HG02852 (cell line): ENCODE measurements around the gene RND1.

ENCODE experiments used
- ATAC-seq: cut with Tn5 transposase; IDR thresholded peaks from one replicate; pipeline ENCODE4 v1.9.1; 2021; ENCODE audit warnings: mild to moderate bottlenecking, moderate library complexity; ENCODE audit not compliant: unreplicated experiment

The RND1 gene

DNA sequence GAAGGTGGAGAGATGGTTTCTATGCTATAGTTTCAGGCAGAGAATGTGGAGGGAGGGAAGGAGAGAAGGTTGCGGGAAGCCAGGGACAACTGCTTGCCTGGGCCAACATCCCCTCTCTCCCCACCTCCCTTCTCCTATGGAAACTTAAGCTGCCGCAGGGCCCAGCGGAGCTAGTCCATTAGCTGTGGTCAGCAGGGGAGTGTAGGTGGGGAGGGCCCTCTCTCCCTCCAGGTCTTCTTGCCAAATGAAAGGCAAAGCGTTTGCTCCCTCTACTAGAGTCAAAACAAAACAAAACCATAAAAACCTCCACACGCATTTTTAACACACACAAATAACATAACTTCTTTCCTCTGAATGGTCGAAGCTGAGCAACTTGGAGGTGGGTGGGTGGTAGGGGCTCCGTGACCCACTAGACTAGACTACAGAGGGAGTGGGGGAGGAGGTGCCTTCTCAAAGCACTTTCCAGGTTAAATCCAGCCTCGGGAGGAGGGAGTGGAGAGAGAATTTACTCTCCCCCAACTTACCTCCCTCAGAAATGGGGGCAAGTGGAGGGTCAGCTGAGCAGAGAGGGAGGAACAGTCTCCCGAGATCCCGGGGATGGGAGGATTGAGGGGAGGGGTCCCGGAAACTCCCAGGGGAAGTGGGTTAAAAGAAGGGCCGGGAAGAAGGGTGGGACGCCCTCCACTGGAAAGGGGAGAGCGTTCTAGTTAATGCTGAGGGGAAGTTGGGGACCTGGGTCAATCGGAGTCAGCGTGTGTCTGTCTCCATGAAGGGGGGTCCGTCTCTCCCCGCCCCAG lies 52.0 kb downstream of the RND1 start:
- no peak for ATAC-seq

DNA sequence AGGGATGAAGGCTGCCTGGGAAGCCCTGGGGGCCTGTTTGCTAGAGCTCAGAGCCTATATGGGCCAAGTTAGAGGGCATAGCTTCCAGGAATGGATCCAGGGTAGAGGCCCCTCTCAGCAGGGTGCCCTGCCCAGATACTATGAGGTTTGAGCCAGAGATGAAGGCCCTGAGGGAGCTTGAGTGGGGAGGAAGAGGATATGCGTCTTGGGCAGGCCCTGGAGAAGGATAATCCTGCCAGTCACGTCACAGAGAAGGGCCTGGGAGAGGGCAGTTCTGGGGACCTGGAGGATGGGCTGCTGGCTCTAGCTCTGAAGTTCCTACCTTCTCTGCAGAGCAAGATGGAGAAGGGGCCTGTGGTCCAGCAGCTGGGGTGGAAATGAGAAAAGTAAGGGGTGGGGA lies 53.3 kb downstream of the RND1 start:
- no peak for ATAC-seq

DNA sequence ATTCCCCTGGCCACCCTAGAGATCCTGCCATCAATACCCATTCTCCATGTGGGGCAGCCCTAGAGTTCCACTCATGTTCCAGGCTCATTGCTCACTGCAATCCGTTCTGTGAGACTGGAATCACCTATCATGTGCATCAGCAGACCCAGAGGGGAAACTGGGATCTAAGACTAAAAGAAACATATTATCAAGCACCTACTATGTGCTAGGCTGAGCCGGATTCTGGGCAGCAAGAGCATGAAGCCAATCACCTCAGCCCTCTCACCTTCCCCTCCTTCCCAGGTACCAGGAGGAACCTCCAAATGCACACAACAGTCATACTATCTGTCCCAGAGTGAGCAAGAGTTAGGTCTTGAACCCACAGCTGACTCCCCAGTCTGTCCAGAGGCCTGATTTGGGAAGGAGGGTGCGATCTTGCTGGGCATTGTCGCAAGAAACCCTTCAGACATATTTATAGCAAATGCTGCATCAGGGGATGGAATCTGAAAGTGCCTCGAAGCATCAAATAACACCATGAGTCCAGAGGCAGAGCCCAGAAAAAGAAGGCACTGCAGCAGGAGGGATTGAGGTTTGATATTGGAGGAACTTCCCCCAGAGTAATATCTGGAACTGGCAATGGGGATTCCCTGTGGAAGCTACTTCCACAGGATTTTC lies 54.1 kb downstream of the RND1 start:
- no peak for ATAC-seq

DNA sequence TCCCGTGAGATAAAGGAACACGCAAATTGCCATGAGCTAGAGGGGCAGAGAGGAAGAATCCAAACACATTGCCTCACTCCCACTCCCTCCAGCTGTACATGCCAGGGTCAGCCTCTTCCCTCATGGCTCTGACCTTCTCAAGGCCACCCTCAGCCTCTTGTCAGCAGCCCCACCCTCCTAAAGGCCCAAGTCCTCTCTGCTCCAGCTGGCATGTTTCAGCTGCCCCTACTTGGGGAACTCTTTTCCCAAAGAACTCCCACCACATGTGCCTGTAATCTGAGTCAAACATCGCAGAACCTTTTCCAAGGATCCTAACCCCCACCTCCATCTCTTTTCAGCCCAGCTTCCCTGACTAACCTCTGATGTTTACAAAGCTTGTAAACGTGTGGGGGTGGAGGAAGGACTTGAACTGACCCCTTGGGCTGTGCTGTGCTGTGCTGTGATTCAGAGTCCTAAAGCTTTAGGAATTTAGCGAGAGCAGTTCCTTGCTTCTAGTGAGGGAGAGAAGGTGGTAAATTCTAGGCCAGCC lies 54.7 kb downstream of the RND1 start:
- no peak for ATAC-seq

DNA sequence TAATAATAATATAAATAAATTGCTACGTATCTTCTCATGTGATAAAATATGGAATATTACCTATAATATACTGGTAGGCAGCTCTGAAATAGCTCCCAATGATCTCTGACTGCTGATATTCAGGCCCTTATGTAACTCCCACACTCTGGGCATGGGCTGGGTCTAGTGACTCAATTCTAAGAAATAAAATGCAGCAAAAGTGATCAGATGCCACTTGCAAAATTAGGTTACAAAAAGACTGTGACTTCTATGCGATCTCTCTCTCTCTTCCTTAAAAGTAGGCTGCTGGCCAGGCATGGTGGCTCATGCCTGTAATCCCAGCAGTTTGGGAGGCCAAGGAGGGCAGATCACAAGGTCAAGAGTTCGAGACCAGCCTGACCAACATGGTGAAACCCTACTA lies 57.7 kb downstream of the RND1 start:
- no peak for ATAC-seq
